GM12878 (cell line): ENCODE data around the gene PRX. TPM values are rescaled to one million over a fixed set of nuclear protein-coding genes. Genes with fewer than 3 reads are reported as not detected.

Source experiments
- ATAC-seq: fragments of 200-7000 bp; cut with Tn5 transposase; 3 replicates; pipeline ENCODE4 v1.9.1; 2020; ENCODE audit warnings: mild to moderate bottlenecking, moderate library complexity
- BruUV-seq: library from RNA; stranded (reverse); fragments of 400-500 nt; replicated peaks from 2 replicates; lab custom pipeline; 2021; lab: Mats Ljungman, UMichigan
- CTCF ChIA-PET: fragments of 300-600 bp; sonication (Branson Sonifier 250); formaldehyde crosslinking; extraction: SDS; loops from one replicate; lab custom pipeline; 2021; ENCODE audit warnings: inconsistent platforms; lab: Yijun Ruan, JAX
- POLR2A ChIA-PET: fragments of 350-600 bp; formaldehyde crosslinking; extraction: SDS; loops from one replicate; lab custom pipeline; 2021; ENCODE audit warnings: inconsistent platforms; lab: Charles Lee
- RAD21 ChIA-PET: fragments of 300-600 bp; sonication (Branson Sonifier 250); formaldehyde crosslinking; loops from one replicate; lab custom pipeline; 2023; ENCODE audit warnings: antibody characterized with exemption; ENCODE audit not compliant: unreplicated experiment; lab: Charles Lee
- SMC1A ChIA-PET: fragments of 300-600 bp; sonication (Branson Sonifier 250); formaldehyde crosslinking; loops from one replicate; lab custom pipeline; 2023; ENCODE audit not compliant: unreplicated experiment, uncharacterized antibody; lab: Charles Lee
- DNase-seq: peaks from one replicate; pipeline ENCODE4 v3.0.0-alpha.2; 2011; ENCODE audit warnings: low read depth, low spot score
- FAIRE-seq: peaks from 3 replicates; lab custom pipeline; 2011; peaks lifted over from hg19 to GRCh38; lab: Jason Lieb, UNC
- H2AFZ ChIP-seq: 2 replicates; pipeline ENCODE4 v1.6.0; 2011; ENCODE audit warnings: low read depth, low read length, control low read depth; ENCODE audit not compliant: control insufficient read depth
- H3K27ac ChIP-seq: 2 replicates; pipeline ENCODE4 v1.5.1; 2011; ENCODE audit warnings: control low read depth; ENCODE audit not compliant: control insufficient read depth, insufficient read depth
- H3K27me3 ChIP-seq, 2 experiments: replicated peaks in 1 of 2; 2 replicates each; pipeline versions ENCODE4 v1.6.0 to v1.6.1; 2011; ENCODE audit warnings: low read length in 1 of 2; ENCODE audit not compliant: control insufficient read depth in 2 of 2, insufficient read depth in 2 of 2
- H3K36me3 ChIP-seq, 2 experiments: 2 replicates each; pipeline ENCODE4 v1.5.1; 2011; ENCODE audit warnings: low read length in 1 of 2; ENCODE audit not compliant: control insufficient read depth in 2 of 2, insufficient read depth in 2 of 2
- H3K4me1 ChIP-seq: 2 replicates; pipeline ENCODE4 v1.6.1; 2011; ENCODE audit warnings: mild to moderate bottlenecking, low read length, moderate library complexity, mixed read lengths; ENCODE audit not compliant: control insufficient read depth, insufficient read depth
- H3K4me2 ChIP-seq: 2 replicates; pipeline ENCODE4 v1.6.0; 2011; ENCODE audit warnings: control low read depth; ENCODE audit not compliant: control insufficient read depth, insufficient read depth
- H3K4me3 ChIP-seq: fragments of 200-600 bp; sonication (generic); 2 replicates; pipeline ENCODE4 v1.5.1; 2016
- H3K79me2 ChIP-seq: 2 replicates; pipeline ENCODE4 v1.6.0; 2011; ENCODE audit warnings: low read length; ENCODE audit not compliant: control insufficient read depth, insufficient read depth
- H3K9ac ChIP-seq: 2 replicates; pipeline ENCODE4 v1.8.0; 2011; ENCODE audit warnings: low read length, control low read depth, mixed read lengths; ENCODE audit not compliant: control insufficient read depth, insufficient read depth
- H3K9me3 ChIP-seq: replicated peaks from 3 replicates; pipeline ENCODE4 v1.5.1; 2011; ENCODE audit warnings: mild to moderate bottlenecking, low read length; ENCODE audit not compliant: control insufficient read depth, insufficient read depth
- H4K20me1 ChIP-seq: 2 replicates; pipeline ENCODE4 v1.6.0; 2011; ENCODE audit not compliant: control insufficient read depth, insufficient read depth
- ASH2L ChIP-seq: fragments of 300-600, 200-600 bp; sonication (generic); IDR thresholded peaks from 2 replicates; pipeline ENCODE4 v1.6.1; 2017; ENCODE audit warnings: low read depth, mild to moderate bottlenecking, borderline replicate concordance
- BMI1 ChIP-seq: fragments of 450-650 bp; IDR thresholded peaks from 2 replicates; pipeline ENCODE4 v1.6.1; 2016; ENCODE audit warnings: mild to moderate bottlenecking, moderate library complexity, borderline replicate concordance
- CBFB ChIP-seq: IDR thresholded peaks from 2 replicates; pipeline ENCODE4 v1.6.1; 2016; ENCODE audit warnings: antibody characterized with exemption, low read depth
- ESRRA ChIP-seq: IDR thresholded peaks from 2 replicates; pipeline ENCODE4 v1.6.1; 2012; ENCODE audit warnings: mild to moderate bottlenecking, low read length, improper control_type of control experiment
- HCFC1 ChIP-seq: fragments of 150-350 bp; IDR thresholded peaks from 2 replicates; pipeline ENCODE4 v1.6.1; 2014; ENCODE audit warnings: low read length
- IKZF2 ChIP-seq, 2 experiments: fragments of 450-650 bp; IDR thresholded peaks; 2 replicates each; pipeline ENCODE4 v1.6.1; 2017; ENCODE audit warnings: mild to moderate bottlenecking in 2 of 2, moderate library complexity in 2 of 2
- MEF2A ChIP-seq: IDR thresholded peaks from 2 replicates; pipeline ENCODE4 v1.6.1; 2011; ENCODE audit warnings: low read depth, mild to moderate bottlenecking, low read length, moderate library complexity; ENCODE audit not compliant: insufficient read depth
- RB1 ChIP-seq: fragments of 450-650 bp; formaldehyde crosslinking; IDR thresholded peaks from 2 replicates; pipeline ENCODE4 v1.6.1; 2017; ENCODE audit warnings: mild to moderate bottlenecking, borderline replicate concordance
- RFX5 ChIP-seq: IDR thresholded peaks from 2 replicates; pipeline ENCODE4 v1.6.1; 2011; ENCODE audit warnings: low read depth, low read length, improper control_type of control experiment
- SIN3A ChIP-seq: IDR thresholded peaks from 2 replicates; pipeline ENCODE4 v1.6.1; 2012; ENCODE audit warnings: low read depth, low read length, improper control_type of control experiment
- SIX5 ChIP-seq: IDR thresholded peaks from 2 replicates; pipeline ENCODE4 v1.6.1; 2011; ENCODE audit warnings: mild to moderate bottlenecking, low read depth, low read length, moderate library complexity; ENCODE audit not compliant: severe bottlenecking
- SPI1 ChIP-seq: IDR thresholded peaks from 2 replicates; pipeline ENCODE4 v1.6.1; 2011; ENCODE audit warnings: low read depth, mild to moderate bottlenecking, low read length, moderate library complexity, borderline replicate concordance; ENCODE audit not compliant: insufficient read depth
- ZNF217 ChIP-seq: fragments of 450-650 bp; IDR thresholded peaks from 2 replicates; pipeline ENCODE4 v1.6.1; 2017; ENCODE audit warnings: antibody characterized with exemption, mild to moderate bottlenecking
- ZNF384 ChIP-seq: IDR thresholded peaks from 2 replicates; pipeline ENCODE4 v1.6.1; 2012; ENCODE audit warnings: low read depth, mild to moderate bottlenecking, low read length, improper control_type of control experiment, borderline replicate concordance
- WGBS: methylation state at CpG from one replicate; pipeline ENCODE4 v1.1.6; 2016; ENCODE audit warnings: low lambda C conversion rate; ENCODE audit not compliant: insufficient replicate concordance, insufficient coverage; ENCODE audit errors: missing lambda C conversion rate; 5-methylcytosine and 5-hydroxymethylcytosine counted together
- in situ Hi-C: fragments of 300-500 bp; cut with MboI; formaldehyde crosslinking; loops from 9 replicates; pipeline ENCODE4 v1.14.3; 2018; ENCODE audit warnings: mixed read lengths
- intact Hi-C: fragments of 100-400 bp; cut with micrococcal nuclease; formaldehyde crosslinking; loops from one replicate; pipeline ENCODE4 v1.14.2; 2022; ENCODE audit not compliant: unreplicated experiment
- polyA plus RNA-seq, 11 experiments: library from polyadenylated mRNA; depleted of rRNA in 4 of 11; unstranded in 6 of 11; stranded (reverse) in 5 of 11; fragments of >200 nt; fragmentation: Nextera tagmentation in 4 of 11; fragmentation: Illumina TruSeq in 1 of 11; extraction: Ambion mirVana in 4 of 11; extraction: Trizol in 1 of 11; gene quantifications; 1 replicate in 1 of 11; 2 replicates in 10 of 11; pipeline versions ENCODE4 v1.2.1 to v1.2.3, GENCODE V29; 2011 to 2016; ENCODE audit warnings: inconsistent platforms in 2 of 11, missing spikeins in 2 of 11, low read depth in 1 of 11
- total RNA-seq, 4 experiments: library from RNA; depleted of rRNA in 3 of 4; stranded (reverse); fragments of >200 nt in 3 of 4; fragmentation: Illumina TruSeq in 1 of 4; extraction: Trizol in 1 of 4; gene quantifications; 2 replicates each; pipeline versions ENCODE4 v1.2.1 to v1.2.3, GENCODE V29; 2013 to 2021
- TF ChIP-seq, protein P1 (sequence below): fragments of 450-650 bp; IDR thresholded peaks from 2 replicates; pipeline ENCODE4 v1.6.1; 2017; ENCODE audit warnings: antibody characterized with exemption, mild to moderate bottlenecking, moderate library complexity
- TF ChIP-seq, protein P2 (sequence below): fragments of 450-650 bp; formaldehyde crosslinking; IDR thresholded peaks from 2 replicates; pipeline ENCODE4 v1.4.0; 2022; ENCODE audit warnings: mild to moderate bottlenecking, moderate library complexity
- TF ChIP-seq, protein P3 (sequence below): IDR thresholded peaks from 2 replicates; pipeline ENCODE4 v1.6.1; 2012; ENCODE audit warnings: low read depth, low read length, improper control_type of control experiment

PRX gene
- total and polyA plus RNA-seq, 10 of the 15 experiments (the other 5 are each of a cell fraction or from before 2014, with no cell fraction given), result 0.02 to 1.4 (median 0.54) TPM; not detected in 1

DNA sequence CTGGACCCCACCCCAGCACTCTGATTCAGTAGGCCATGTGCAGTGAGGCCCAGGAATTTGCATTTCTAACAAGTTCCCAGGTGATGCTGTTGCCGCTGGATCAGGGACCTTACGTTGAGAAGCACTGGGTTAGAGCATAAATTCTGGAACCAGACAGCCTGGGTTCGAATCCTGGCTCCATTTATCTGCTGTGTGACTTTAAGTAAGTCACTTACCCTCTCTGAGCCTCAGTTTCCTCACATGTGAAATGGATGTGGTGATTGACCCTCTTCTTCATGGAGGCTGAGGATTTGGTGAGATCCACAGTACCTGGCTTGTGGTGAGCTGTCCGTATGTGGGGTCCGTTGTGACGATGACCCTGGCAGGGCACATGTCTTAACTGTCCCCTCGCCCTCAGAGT lies 39.1 kb downstream of the PRX start:
- H3K27ac ChIP-seq, result no peak overlapping the region
- RAD21 ChIA-PET, result no interaction called here
- WGBS, result 82% methylated on average over 7 of the region's 7 CpGs

More for the DNA sequence above, 39.1 kb downstream of the PRX start:
- no TSS peak for BruUV-seq
- TF ChIP-seq ASH2L (no peak), MEF2A (no peak), SIX5 (no peak), CBFB (no peak), SIN3A (no peak), ZNF217 (no peak), RFX5 (no peak), BMI1 (no peak), ZNF384 (no peak), SPI1 (no peak), HCFC1 (no peak), RB1 (no peak), IKZF2 (IDR thresholded peaks at IDR 0.05) (no peak), ESRRA (no peak)
- TF ChIP-seq, protein P1, sequence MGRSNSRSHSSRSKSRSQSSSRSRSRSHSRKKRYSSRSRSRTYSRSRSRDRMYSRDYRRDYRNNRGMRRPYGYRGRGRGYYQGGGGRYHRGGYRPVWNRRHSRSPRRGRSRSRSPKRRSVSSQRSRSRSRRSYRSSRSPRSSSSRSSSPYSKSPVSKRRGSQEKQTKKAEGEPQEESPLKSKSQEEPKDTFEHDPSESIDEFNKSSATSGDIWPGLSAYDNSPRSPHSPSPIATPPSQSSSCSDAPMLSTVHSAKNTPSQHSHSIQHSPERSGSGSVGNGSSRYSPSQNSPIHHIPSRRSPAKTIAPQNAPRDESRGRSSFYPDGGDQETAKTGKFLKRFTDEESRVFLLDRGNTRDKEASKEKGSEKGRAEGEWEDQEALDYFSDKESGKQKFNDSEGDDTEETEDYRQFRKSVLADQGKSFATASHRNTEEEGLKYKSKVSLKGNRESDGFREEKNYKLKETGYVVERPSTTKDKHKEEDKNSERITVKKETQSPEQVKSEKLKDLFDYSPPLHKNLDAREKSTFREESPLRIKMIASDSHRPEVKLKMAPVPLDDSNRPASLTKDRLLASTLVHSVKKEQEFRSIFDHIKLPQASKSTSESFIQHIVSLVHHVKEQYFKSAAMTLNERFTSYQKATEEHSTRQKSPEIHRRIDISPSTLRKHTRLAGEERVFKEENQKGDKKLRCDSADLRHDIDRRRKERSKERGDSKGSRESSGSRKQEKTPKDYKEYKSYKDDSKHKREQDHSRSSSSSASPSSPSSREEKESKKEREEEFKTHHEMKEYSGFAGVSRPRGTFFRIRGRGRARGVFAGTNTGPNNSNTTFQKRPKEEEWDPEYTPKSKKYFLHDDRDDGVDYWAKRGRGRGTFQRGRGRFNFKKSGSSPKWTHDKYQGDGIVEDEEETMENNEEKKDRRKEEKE, result no peak
- TF ChIP-seq, protein P2, sequence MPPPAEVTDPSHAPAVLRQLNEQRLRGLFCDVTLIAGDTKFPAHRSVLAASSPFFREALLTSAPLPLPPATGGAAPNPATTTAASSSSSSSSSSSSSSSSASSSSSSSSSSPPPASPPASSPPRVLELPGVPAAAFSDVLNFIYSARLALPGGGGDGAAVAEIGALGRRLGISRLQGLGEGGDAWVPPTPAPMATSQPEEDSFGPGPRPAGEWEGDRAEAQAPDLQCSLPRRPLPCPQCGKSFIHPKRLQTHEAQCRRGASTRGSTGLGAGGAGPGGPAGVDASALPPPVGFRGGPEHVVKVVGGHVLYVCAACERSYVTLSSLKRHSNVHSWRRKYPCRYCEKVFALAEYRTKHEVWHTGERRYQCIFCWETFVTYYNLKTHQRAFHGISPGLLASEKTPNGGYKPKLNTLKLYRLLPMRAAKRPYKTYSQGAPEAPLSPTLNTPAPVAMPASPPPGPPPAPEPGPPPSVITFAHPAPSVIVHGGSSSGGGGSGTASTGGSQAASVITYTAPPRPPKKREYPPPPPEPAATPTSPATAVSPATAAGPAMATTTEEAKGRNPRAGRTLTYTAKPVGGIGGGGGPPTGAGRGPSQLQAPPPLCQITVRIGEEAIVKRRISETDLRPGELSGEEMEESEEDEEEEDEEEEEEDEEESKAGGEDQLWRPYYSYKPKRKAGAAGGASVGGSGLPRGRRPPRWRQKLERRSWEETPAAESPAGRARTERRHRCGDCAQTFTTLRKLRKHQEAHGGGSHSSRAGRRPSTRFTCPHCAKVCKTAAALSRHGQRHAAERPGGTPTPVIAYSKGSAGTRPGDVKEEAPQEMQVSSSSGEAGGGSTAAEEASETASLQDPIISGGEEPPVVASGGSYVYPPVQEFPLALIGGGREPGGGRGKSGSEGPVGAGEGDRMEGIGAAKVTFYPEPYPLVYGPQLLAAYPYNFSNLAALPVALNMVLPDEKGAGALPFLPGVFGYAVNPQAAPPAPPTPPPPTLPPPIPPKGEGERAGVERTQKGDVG (CRISPR knock-in tag), result no peak
- TF ChIP-seq, protein P3, sequence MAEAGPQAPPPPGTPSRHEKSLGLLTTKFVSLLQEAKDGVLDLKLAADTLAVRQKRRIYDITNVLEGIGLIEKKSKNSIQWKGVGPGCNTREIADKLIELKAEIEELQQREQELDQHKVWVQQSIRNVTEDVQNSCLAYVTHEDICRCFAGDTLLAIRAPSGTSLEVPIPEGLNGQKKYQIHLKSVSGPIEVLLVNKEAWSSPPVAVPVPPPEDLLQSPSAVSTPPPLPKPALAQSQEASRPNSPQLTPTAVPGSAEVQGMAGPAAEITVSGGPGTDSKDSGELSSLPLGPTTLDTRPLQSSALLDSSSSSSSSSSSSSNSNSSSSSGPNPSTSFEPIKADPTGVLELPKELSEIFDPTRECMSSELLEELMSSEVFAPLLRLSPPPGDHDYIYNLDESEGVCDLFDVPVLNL, result no peak
- no peak overlapping the region for H3K4me3 ChIP-seq
- in situ Hi-C loops, result no loop called here
- SMC1A ChIA-PET, result no interaction called here
- H4K20me1 ChIP-seq, result no peaks in the 10 kb centered on the region
- no peak overlapping the region for H3K4me2 ChIP-seq
- no peaks in the 10 kb centered on the region; a peak in 1 of 4 replicates for H3K36me3 ChIP-seq
- H3K4me1 ChIP-seq, result no peaks in the 10 kb centered on the region
- FAIRE-seq, result no peak
- no peak overlapping the region for H3K9ac ChIP-seq
- H3K79me2 ChIP-seq, result no peaks in the 10 kb centered on the region
- CTCF ChIA-PET, result no interaction called here
- POLR2A ChIA-PET, result no interaction called here
- DNase-seq, result no peak
- H3K27me3 ChIP-seq, result no peaks in the 10 kb centered on the region
- H2AFZ ChIP-seq, result no peak overlapping the region
- no peak for ATAC-seq
- H3K9me3 ChIP-seq, result no peaks in the 10 kb centered on the region
- intact Hi-C loops, result no loop called here
